Fibroblast of skin of left biceps (primary cell): ENCODE measurements around the gene CNTN6.
A peak's percentile ranks its signal among the peaks of the same experiment; 100 is the strongest.

ENCODE experiments used
- DNase-seq, 2 experiments: peaks; one replicate each; pipeline ENCODE4 v3.0.0-alpha.2; 2013; ENCODE audit warnings: low read depth in 2 of 2

Gene CNTN6

DNA sequence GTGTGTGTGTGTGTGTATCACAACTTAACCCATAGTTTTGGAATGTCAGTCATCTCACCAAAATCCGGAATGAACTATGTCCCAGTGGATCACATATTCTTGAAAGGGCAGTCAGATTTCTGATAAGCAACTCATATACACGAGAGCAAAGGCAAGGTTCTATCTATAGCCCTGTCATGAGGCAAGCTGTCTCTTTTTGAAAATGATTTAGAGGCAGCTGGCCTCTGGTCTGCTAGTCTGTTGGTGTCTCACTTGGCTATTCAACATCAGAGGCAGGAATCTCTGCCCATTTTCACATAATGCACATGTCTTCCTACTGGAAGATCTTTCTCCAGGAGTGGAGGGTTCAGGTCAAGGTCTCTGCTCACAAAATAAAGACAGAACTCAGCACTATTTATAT, 79.8 kb downstream of the CNTN6 start:
- DNase-seq = peak in 1 of 2 experiments; percentile 3

- peak in 1 of 2 experiments; percentile 14 for DNase-seq
Measured at GRCh38 chr3:1179146-1179545, 86.3 kb downstream of the CNTN6 start.

GRCh38 chr3:1183320-1184048, 90.7 kb downstream of the CNTN6 start:
- peak; percentile 85 to 88 for DNase-seq

GRCh38 chr3:1190569-1190968, 97.7 kb downstream of the CNTN6 start:
- peak in 1 of 2 experiments; percentile 55 for DNase-seq

DNA sequence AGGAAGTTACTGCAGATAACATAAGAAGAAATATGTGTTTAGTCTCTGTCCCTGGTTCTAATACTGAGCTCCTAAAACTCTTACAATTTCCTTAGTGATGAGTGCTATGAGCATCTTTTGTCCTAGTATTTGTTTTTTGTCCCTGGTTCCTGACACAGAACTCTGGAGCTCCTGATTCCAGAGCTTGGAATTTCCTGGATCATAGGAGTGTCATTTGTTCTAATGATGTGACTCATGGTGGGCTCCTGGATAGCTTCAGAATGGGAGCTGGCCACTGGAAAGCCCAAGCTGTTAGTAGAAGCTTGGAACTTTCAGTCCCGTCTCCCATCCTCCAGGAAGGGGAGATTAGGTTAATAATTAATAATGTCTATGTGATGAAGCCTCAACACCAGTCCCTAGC, 98.2 kb downstream of the CNTN6 start:
- DNase-seq = peak in 1 of 2 experiments; percentile 8

DNA sequence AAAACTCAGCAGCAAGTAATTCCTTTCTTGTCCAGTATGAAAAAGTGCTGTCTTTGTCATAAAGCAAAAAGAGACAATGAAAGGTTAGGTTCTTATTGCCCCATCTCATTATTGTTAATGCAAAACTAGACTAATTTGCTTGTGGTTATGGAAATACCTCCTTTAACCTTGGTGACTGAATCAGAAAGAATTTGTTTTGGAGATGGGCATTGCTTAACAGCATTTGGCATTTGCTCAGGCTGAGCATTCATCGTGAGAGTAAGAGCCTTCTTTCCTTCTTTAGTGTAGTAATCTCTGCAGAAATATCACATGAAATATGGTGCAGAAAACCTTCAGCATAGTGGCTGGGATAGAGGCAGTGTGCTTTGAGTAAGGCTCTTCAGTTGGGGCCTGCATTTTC, 103.1 kb downstream of the CNTN6 start:
- DNase-seq = peak; percentile 87 to 88

GRCh38 chr3:1197051-1197450, 104.2 kb downstream of the CNTN6 start:
- no peak for DNase-seq

- no peak for DNase-seq
Measured at GRCh38 chr3:1200371-1200770, 107.5 kb downstream of the CNTN6 start.

- DNase-seq = peak in 1 of 2 experiments; percentile 4
Measured at GRCh38 chr3:1207904-1208303, 115.1 kb downstream of the CNTN6 start.

DNA sequence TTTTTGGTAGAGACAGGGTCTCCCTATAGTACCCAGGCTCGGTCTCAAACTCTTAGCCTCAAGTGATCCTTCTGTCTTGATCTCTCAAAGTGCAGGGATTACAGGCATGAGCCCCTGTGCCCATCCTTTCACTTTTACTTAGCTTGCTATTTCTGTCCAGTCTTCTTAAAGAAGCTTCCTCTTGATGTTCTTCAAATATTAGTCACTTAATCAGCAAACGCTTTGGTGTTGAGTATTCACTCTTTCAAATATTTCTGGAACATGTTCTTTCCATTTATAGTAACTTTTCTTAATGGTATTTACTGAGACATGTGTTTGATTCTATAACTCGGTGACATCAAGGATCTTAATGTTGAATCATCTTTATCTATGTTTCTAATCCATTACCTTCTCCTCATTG, 122.1 kb downstream of the CNTN6 start:
- peak; percentile 68 to 72 for DNase-seq

GRCh38 chr3:1216856-1217255, 124.0 kb downstream of the CNTN6 start:
- peak; percentile 12 to 14 for DNase-seq

GRCh38 chr3:1227111-1227510, 134.3 kb downstream of the CNTN6 start:
- no peak for DNase-seq

DNA sequence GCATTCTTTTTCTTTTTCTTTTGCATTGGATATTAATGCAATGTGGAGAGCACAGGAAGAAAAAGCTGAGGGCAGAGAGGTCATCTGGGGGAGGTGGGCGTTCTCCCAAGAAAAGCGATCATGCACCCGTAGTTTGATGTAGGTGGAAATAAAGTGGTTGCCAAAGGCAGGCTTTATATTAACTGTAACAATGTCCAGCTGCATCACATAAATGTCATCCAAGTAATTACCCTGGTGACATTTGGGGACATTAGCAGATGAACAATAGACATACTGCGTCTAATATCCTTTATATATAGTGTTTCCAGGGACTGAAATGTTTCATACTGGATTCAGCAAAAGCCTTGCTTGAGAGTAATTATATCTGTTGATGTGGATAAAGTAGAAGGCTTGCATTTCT, 135.5 kb downstream of the CNTN6 start:
- DNase-seq = no peak

DNA sequence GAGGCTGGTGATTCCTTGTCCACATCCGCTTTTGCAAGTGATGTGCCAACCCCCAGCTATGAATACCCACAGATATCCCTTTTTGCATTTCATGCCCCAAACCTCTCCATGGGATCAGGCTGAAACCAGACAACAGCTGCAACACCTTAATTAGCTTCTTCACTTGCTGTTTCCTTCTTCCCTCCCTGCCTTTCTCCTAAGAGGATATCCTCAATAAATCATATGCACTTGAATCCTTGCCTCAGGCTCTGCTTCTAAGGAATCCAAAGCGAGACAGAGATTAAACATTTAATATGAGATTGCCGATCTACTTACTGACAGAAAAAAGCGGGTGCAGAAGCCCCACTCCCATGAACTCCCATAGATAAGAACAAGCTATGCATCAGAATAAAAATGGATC, 138.1 kb downstream of the CNTN6 start:
- no peak for DNase-seq

DNA sequence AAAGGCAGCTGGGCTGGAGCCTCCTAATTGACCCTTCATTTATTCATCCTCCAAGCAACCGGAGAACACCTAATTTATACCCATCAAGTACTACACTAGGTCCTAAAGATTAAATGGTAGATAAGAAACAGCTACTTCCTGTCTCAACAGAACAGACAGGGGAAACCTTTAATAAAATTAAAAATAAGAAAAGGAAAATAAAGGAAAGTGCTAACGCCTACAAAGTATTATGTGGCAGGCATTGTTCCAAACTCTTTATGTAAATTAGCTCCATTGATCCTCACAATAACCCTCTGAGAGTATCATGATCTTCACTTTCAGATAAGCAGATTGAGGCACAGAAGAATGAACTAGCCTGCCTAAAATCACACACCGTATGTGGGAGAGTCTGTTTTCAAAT, 139.5 kb downstream of the CNTN6 start:
- DNase-seq = no peak

DNA sequence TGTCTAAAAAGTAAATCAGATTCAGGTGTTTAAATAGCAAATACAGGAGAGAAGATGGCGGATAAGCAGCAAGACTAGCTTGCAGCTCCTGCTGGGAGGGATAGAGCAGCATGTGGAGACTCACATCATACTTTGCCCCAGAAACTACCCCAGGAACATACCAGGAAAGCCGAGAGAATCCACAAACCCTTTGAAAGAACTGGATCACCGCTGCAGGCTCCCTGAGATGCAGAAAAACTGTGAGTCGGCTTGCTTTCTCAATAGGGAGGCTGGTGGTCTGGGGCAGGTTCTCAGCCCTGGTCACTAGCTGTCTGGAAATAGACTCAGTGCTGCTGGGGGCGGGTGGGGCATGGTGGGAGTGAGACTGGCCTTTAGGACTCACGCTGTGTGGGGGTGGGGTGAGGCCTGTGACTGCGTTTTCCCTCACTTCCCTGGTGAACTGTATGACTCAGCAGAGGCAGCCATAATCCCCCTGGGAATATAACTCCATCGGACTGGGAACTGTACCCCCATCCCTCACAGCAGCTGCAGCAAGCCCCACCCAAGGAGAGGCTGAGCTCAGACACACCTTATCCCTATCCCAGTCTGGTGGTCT, 142.8 kb downstream of the CNTN6 start:
- no peak for DNase-seq

- DNase-seq = peak in 1 of 2 experiments; percentile 3
Measured at GRCh38 chr3:1251282-1252060, 158.6 kb downstream of the CNTN6 start.

DNA sequence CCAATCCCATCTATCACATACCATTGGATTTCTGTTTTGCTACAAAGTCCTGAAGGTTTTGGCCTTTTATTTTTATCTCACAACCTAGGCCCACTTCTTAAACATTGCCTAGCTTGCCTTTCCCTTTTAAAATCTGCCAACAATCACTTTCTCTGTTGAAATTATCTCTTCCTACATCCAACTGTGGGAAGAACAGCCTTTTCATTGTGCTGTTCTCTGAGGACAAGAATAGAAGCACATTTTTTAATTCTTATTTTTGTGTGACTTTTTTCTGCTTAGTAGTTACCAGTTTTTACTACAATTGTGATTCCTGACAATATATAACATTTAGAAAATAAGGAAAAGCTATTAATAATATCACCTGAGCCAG, 159.2 kb downstream of the CNTN6 start:
- no peak for DNase-seq

DNA sequence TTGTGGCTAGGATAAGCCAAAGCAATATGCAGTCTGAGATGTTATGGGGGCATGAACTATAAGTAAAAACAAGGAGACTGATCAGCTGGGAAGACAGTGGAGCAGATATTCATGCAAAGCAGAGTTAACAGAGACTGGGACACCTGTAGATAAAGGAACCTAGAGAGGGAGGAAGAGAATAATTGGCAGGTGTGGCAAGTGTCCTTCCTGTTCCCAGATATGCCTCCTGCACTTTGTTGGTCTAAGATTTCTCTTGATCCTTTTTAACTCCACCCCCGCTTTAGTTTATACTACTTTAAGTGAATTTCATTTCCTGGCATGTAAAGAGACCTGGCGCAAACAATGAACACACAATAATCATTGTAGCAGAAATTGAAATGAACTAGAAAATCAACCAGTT, 169.4 kb downstream of the CNTN6 start:
- no peak for DNase-seq

DNA sequence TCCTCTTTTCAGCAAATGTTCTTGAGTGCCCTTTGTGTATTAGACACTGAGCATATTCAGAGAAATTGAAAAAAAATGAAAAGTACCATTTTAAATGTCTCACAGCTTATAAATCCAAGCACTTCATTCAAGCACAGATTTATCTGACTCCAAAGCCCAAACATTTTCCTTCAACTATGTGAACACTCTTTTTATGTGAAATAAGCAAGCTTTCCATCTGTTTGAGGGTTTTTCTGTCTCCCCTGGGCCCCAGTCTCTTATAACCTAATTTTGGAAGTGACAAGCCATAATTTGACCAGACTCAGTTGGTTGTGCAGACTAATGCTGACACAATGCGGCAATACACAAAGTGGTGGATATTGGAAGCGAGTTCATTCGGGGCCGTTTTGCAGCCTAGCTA, 170.3 kb downstream of the CNTN6 start:
- no peak for DNase-seq

GRCh38 chr3:1269808-1270207, 177.0 kb downstream of the CNTN6 start:
- no peak for DNase-seq

DNA sequence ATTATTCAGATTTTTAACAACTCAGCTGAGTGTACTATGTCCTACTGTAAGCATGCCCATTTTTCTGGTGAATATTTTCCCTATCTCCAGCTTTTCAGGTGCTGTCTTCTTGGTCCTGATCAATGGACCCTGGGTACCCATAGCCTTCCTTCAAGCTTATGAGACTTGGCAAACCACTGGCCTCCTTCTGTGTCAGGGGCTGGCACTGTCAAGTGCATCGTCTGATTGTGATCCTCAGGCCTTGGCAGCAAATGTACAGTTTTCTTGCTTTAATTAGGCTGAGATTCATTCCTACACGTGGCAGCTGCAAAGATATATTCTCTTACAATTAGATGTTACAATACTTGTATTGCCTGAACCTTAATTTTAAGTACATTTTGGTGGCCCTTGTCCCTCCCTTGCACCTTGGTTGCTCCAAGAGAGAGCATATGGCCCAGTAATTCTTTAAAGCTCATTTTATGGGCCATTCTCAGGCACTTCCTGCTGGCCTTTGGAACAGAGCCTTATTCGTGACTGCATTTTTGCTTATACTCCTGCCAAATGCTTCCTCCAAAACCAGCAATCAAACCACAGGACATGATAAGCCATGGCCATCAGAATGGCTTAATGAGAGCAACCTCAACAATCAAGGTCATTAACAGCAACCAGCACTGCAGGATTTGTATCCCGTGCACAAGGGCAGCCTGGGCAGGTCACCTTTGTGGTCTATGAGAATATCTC, 179.9 kb downstream of the CNTN6 start:
- DNase-seq = no peak
